H1 (cell line): ENCODE data around the gene TSPAN3. TPM values are rescaled to one million over a fixed set of nuclear protein-coding genes. Genes with fewer than 3 reads are reported as not detected.

ENCODE experiments used
- CTCF ChIA-PET: fragments of 300-600 bp; sonication (Branson Sonifier 250); formaldehyde crosslinking; loops from one replicate; lab custom pipeline; 2021; ENCODE audit not compliant: partially characterized antibody; lab: Charles Lee
- POLR2A ChIA-PET: fragments of 300-600 bp; sonication (Branson Sonifier 250); formaldehyde crosslinking; loops from one replicate; lab custom pipeline; 2021; ENCODE audit warnings: inconsistent platforms; ENCODE audit not compliant: partially characterized antibody; lab: Charles Lee
- DNase-seq, 2 experiments: peaks; one replicate each; pipeline versions ENCODE4 v3.0.0 to v3.0.0-alpha.2; 2010 to 2022; ENCODE audit warnings: low spot score in 2 of 2, low read depth in 1 of 2, mixed read lengths in 1 of 2
- FAIRE-seq: peaks from 2 replicates; lab custom pipeline; 2011; peaks lifted over from hg19 to GRCh38; lab: Jason Lieb, UNC
- H2AFZ ChIP-seq: 2 replicates; pipeline ENCODE4 v1.8.1; 2012; ENCODE audit warnings: low read length, inconsistent platforms
- H2AK5ac ChIP-seq: 2 replicates; pipeline ENCODE4 v1.6.1; 2013; ENCODE audit warnings: low read depth, low read length
- H2BK120ac ChIP-seq: replicated peaks from 2 replicates; pipeline ENCODE3; 2013; ENCODE audit warnings: low read depth, low read length, inconsistent platforms
- H2BK12ac ChIP-seq: 2 replicates; pipeline ENCODE4 v1.6.1; 2013; ENCODE audit warnings: low read depth, low read length
- H2BK15ac ChIP-seq: 2 replicates; pipeline ENCODE4 v1.6.1; 2013; ENCODE audit warnings: low read length
- H2BK20ac ChIP-seq: 2 replicates; pipeline ENCODE4 v1.6.1; 2013; ENCODE audit warnings: low read length
- H2BK5ac ChIP-seq: 2 replicates; pipeline ENCODE4 v1.6.1; 2013; ENCODE audit warnings: low read depth, low read length
- H3K14ac ChIP-seq: 2 replicates; pipeline ENCODE4 v1.6.1; 2013; ENCODE audit warnings: inconsistent platforms; ENCODE audit not compliant: insufficient read length
- H3K18ac ChIP-seq: 2 replicates; pipeline ENCODE4 v1.6.1; 2013; ENCODE audit warnings: low read length; ENCODE audit errors: extremely low read depth
- H3K23ac ChIP-seq: 2 replicates; pipeline ENCODE4 v1.6.1; 2013; ENCODE audit warnings: inconsistent platforms; ENCODE audit not compliant: insufficient read length
- H3K23me2 ChIP-seq: 2 replicates; pipeline ENCODE4 v1.6.1; 2013; ENCODE audit warnings: low read depth, low read length
- H3K27ac ChIP-seq: 2 replicates; pipeline ENCODE4 v1.6.1; 2011; ENCODE audit warnings: low read depth, low read length, inconsistent platforms
- H3K27me3 ChIP-seq, 4 experiments: replicated peaks in 1 of 4; 1 replicate in 1 of 4; 2 replicates in 3 of 4; pipeline versions ENCODE4 v1.6.1 to v1.8.1; 2011 to 2013; ENCODE audit warnings: low read length in 3 of 4, mild to moderate bottlenecking in 3 of 4, inconsistent platforms in 2 of 4, mixed read lengths in 2 of 4, moderate library complexity in 1 of 4; ENCODE audit not compliant: control insufficient read depth in 3 of 4, insufficient read depth in 3 of 4; ENCODE audit errors: extremely low read depth in 1 of 4
- H3K36me3 ChIP-seq, 4 experiments: 2 replicates each; pipeline versions ENCODE4 v1.6.1 to v1.8.1; 2011 to 2013; ENCODE audit warnings: mild to moderate bottlenecking in 4 of 4, low read length in 3 of 4, moderate library complexity in 2 of 4, control low read depth in 1 of 4, inconsistent platforms in 1 of 4; ENCODE audit not compliant: insufficient read depth in 4 of 4, control insufficient read depth in 2 of 4
- H3K4ac ChIP-seq: replicated peaks from 2 replicates; pipeline ENCODE3; 2013; ENCODE audit warnings: low read length, low read depth, mixed read lengths, inconsistent platforms; ENCODE audit not compliant: insufficient read length
- H3K4me1 ChIP-seq, 4 experiments: replicated peaks in 1 of 4; 1 replicate in 1 of 4; 2 replicates in 3 of 4; pipeline versions ENCODE4 v1.6.1 to v1.8.1; 2011 to 2013; ENCODE audit warnings: low read length in 3 of 4, inconsistent platforms in 2 of 4, mixed read lengths in 1 of 4; ENCODE audit not compliant: insufficient read depth in 4 of 4, control insufficient read depth in 3 of 4
- H3K4me2 ChIP-seq, 2 experiments: 2 replicates each; pipeline versions ENCODE4 v1.6.1 to v1.8.1; 2011 to 2013; ENCODE audit warnings: low read depth in 2 of 2, low read length in 2 of 2, control low read depth in 1 of 2, inconsistent platforms in 1 of 2, mild to moderate bottlenecking in 1 of 2; ENCODE audit not compliant: insufficient read depth in 1 of 2
- H3K4me3 ChIP-seq, 4 experiments: fragments of 200-600, 300-600 bp in 1 of 4; sonication (generic), shearing (Covaris generic), sonication (Bioruptor Twin) in 1 of 4; 2 replicates each; pipeline versions ENCODE4 v1.5.1 to v1.8.1; 2011 to 2016; ENCODE audit warnings: low read length in 4 of 4, low read depth in 3 of 4, control low read depth in 2 of 4, inconsistent platforms in 2 of 4, mild to moderate bottlenecking in 2 of 4, mixed read lengths in 1 of 4, moderate library complexity in 1 of 4; ENCODE audit not compliant: insufficient read depth in 2 of 4; ENCODE audit errors: extremely low read depth in 1 of 4
- H3K56ac ChIP-seq: replicated peaks from 2 replicates; pipeline ENCODE3; 2013; ENCODE audit warnings: low read depth, mild to moderate bottlenecking, mixed read lengths, low read length, inconsistent platforms; ENCODE audit not compliant: insufficient read length
- H3K79me1 ChIP-seq: 2 replicates; pipeline ENCODE4 v1.6.1; 2013; ENCODE audit warnings: low read depth, low read length, control low read depth
- H3K79me2 ChIP-seq, 2 experiments: 2 replicates each; pipeline versions ENCODE4 v1.6.1 to v1.8.1; 2012 to 2013; ENCODE audit warnings: low read length in 2 of 2, mild to moderate bottlenecking in 2 of 2, inconsistent platforms in 1 of 2; ENCODE audit not compliant: insufficient read depth in 2 of 2, control insufficient read depth in 1 of 2
- H3K9ac ChIP-seq, 4 experiments: replicated peaks in 1 of 4; 1 replicate in 1 of 4; 2 replicates in 3 of 4; pipeline versions ENCODE4 v1.6.1 to v1.8.1; 2011 to 2013; ENCODE audit warnings: low read depth in 3 of 4, low read length in 3 of 4, control low read depth in 2 of 4, mild to moderate bottlenecking in 2 of 4, moderate library complexity in 2 of 4, inconsistent platforms in 1 of 4; ENCODE audit errors: extremely low read depth in 1 of 4
- H3K9me3 ChIP-seq, 2 experiments: 2 replicates each; pipeline versions ENCODE4 v1.6.1 to v1.8.1; 2012 to 2013; ENCODE audit warnings: mild to moderate bottlenecking in 2 of 2, moderate library complexity in 2 of 2, control low read depth in 1 of 2, inconsistent platforms in 1 of 2, low read depth in 1 of 2, low read length in 1 of 2, mixed read lengths in 1 of 2; ENCODE audit not compliant: insufficient read depth in 2 of 2
- H4K20me1 ChIP-seq, 2 experiments: replicated peaks in 1 of 2; 2 replicates each; pipeline versions ENCODE3 to v1.8.1; 2011 to 2013; ENCODE audit warnings: inconsistent platforms in 2 of 2, low read length in 2 of 2, mild to moderate bottlenecking in 1 of 2; ENCODE audit not compliant: insufficient read depth in 2 of 2, control insufficient read depth in 1 of 2
- H4K5ac ChIP-seq: 2 replicates; pipeline ENCODE4 v1.6.1; 2013; ENCODE audit warnings: low read length, low read depth, mixed read lengths, inconsistent platforms; ENCODE audit not compliant: insufficient read length
- H4K8ac ChIP-seq: 2 replicates; pipeline ENCODE4 v1.8.0; 2013; ENCODE audit warnings: mild to moderate bottlenecking, moderate library complexity, low read length, inconsistent platforms; ENCODE audit not compliant: insufficient read depth; ENCODE audit errors: extremely low read depth
- H4K91ac ChIP-seq: replicated peaks from 2 replicates; pipeline ENCODE3; 2013; ENCODE audit warnings: low read length, mixed read lengths, inconsistent platforms; ENCODE audit not compliant: insufficient read length
- BACH1 ChIP-seq: IDR thresholded peaks from 2 replicates; pipeline ENCODE4 v1.6.1; 2012; ENCODE audit warnings: low read length, improper control_type of control experiment
- CEBPB ChIP-seq: IDR thresholded peaks from 2 replicates; pipeline ENCODE4 v1.6.1; 2012; ENCODE audit warnings: low read depth, low read length
- CTBP2 ChIP-seq: IDR thresholded peaks from 2 replicates; pipeline ENCODE4 v1.7.0; 2011; ENCODE audit warnings: borderline replicate concordance, mild to moderate bottlenecking, moderate library complexity, mixed read lengths, low read length; ENCODE audit not compliant: insufficient read depth, insufficient read length
- EGR1 ChIP-seq: IDR thresholded peaks from 2 replicates; pipeline ENCODE4 v1.6.1; 2011; ENCODE audit warnings: low read depth, low read length, borderline replicate concordance
- GABPA ChIP-seq: IDR thresholded peaks from 2 replicates; pipeline ENCODE4 v1.6.1; 2011; ENCODE audit warnings: mild to moderate bottlenecking, low read length, moderate library complexity, borderline replicate concordance; ENCODE audit not compliant: insufficient read depth
- GTF2F1 ChIP-seq: IDR thresholded peaks from 2 replicates; pipeline ENCODE4 v1.6.1; 2012; ENCODE audit warnings: low read depth, low read length, improper control_type of control experiment, borderline replicate concordance
- HDAC2 ChIP-seq, 2 experiments: fragments of 300-600 bp in 1 of 2; sonication (generic) in 1 of 2; IDR thresholded peaks; 2 replicates each; pipeline ENCODE4 v1.6.1; 2011 to 2012; ENCODE audit warnings: low read depth in 2 of 2, low read length in 2 of 2, mild to moderate bottlenecking in 2 of 2, moderate library complexity in 2 of 2, borderline replicate concordance in 1 of 2, inconsistent platforms in 1 of 2
- KDM4A ChIP-seq: IDR thresholded peaks from one replicate; pipeline ENCODE4 v1.7.1; 2012; ENCODE audit warnings: low read depth, mild to moderate bottlenecking, moderate library complexity, low read length, inconsistent platforms; ENCODE audit not compliant: severe bottlenecking
- RNF2 ChIP-seq: fragments of 200-900, 300-1000 bp; sonication (generic); IDR thresholded peaks from 2 replicates; pipeline ENCODE4 v1.7.1; 2016; ENCODE audit warnings: borderline replicate concordance, low read depth, mild to moderate bottlenecking, antibody characterized with exemption, low read length; ENCODE audit not compliant: poor library complexity, severe bottlenecking; ENCODE audit errors: missing control alignments
- SIRT6 ChIP-seq: IDR thresholded peaks from one replicate; pipeline ENCODE4 v1.7.1; 2012; ENCODE audit warnings: low read length, inconsistent platforms
- SP2 ChIP-seq: IDR thresholded peaks from 2 replicates; pipeline ENCODE4 v1.6.1; 2012; ENCODE audit warnings: mild to moderate bottlenecking, low read length, inconsistent platforms
- TEAD4 ChIP-seq: IDR thresholded peaks from 2 replicates; pipeline ENCODE4 v1.6.1; 2012; ENCODE audit warnings: low read depth, low read length, inconsistent platforms, mixed read lengths
- WGBS, 2 experiments: shearing (Covaris generic) in 1 of 2; methylation state at CpG; one replicate each; pipeline versions ENCODE4 v1.1.6 to v1.1.7; 2013 to 2015; ENCODE audit warnings: low lambda C conversion rate in 2 of 2, mixed read lengths in 2 of 2, inconsistent platforms in 1 of 2, low coverage in 1 of 2, missing lambda C conversion rate in 1 of 2; ENCODE audit not compliant: insufficient replicate concordance in 2 of 2, insufficient coverage in 1 of 2, insufficient read length in 1 of 2; ENCODE audit errors: extremely low coverage in 1 of 2, missing lambda C conversion rate in 1 of 2; 5-methylcytosine and 5-hydroxymethylcytosine counted together
- polyA plus RNA-seq, 7 experiments: library from polyadenylated mRNA; depleted of rRNA in 3 of 7; stranded (reverse) in 5 of 7; unstranded in 2 of 7; fragments of >200 nt in 5 of 7; fragments of 200-250 nt in 2 of 7; gene quantifications; 1 replicate in 5 of 7; 2 replicates in 1 of 7; 4 replicates in 1 of 7; pipeline versions ENCODE4 v1.2.1 to v1.2.3, GENCODE V29; 2011 to 2013; ENCODE audit warnings: missing spikeins in 2 of 7, mixed read lengths in 2 of 7
- total RNA-seq: library from RNA; stranded (reverse); fragmentation: NEBNext Ultra II Directional; extraction: Animal tissue kit (Norgen Biotek cat#: 25700); gene quantifications from 2 replicates; pipeline ENCODE4 v1.2.1, GENCODE V29; 2021

The TSPAN3 gene
- total and polyA plus RNA-seq, 2 of the 8 experiments (the other 6 are each of a cell fraction or from before 2014, with no cell fraction given): 107 to 238 TPM

DNA sequence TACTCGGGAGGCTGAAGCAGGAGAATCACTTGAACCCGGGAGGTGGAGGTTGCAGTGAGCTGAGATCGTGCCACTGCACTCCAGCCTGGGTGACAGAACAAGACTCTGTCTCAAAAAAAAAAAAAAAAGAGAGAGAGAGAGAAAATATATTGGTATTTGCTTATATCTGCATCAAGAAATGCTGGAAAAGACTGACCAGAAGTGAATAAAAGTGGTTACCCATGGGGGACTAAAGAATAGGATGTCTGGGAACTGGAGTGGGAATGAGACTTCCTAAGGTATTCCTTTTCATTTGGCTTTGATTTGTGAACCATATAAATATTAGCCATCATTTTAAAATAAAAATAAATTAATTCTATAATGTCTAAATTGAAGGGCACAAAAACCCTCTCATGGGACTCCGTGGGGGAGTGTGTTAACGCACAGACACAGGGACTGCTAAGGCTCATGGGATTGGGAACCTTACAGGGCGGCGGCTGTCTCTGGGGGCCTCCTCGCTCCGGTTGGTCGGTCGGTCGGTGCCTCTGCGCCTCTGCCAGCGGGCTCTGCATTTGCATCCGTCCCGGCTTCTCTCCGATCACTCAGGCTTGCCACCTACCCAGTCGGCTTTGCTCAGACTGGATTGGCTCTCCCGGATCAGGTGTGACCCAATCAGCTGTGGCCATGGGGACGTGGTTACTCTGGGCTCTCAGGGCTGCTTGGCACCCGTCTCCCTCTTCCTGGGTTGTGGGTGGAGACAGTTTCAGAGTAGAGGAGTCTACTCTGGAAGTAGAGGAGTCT, 12.7 kb upstream of the TSPAN3 start:
- FAIRE-seq (peak; percentile 52), DNase-seq (peak; percentile 66 to 81)
- Histone ChIP-seq H3K27ac (no peak overlapping the region), H3K23ac (no peak overlapping the region), H3K4me2 (peak overlapping the region; percentile 9 to 47), H3K79me1 (no peaks in the 10 kb centered on the region), H3K9ac (no peak overlapping the region), H4K8ac (no peak overlapping the region), H3K4me1 (peaks cover 0 to 5% (median under 1%) of the 10 kb centered on the region in 4 experiments; a peak in 4 of 7 replicates), H4K20me1 (no peaks in the 10 kb centered on the region), H3K56ac (no peak overlapping the region), H2BK20ac (no peak overlapping the region), H3K27me3 (peaks cover 0 to 4% (median 1%) of the 10 kb centered on the region in 4 experiments; a peak in 2 of 7 replicates), H2BK12ac (no peak overlapping the region), H4K91ac (no peak overlapping the region), H3K79me2 (no peaks in the 10 kb centered on the region), H3K23me2 (no peaks in the 10 kb centered on the region), H3K4ac (no peak overlapping the region), H3K18ac (0 out of 2 replicates have a peak overlapping the region, but pooled peaks have one; percentile 76), H4K5ac (no peak overlapping the region), H3K4me3 (peak overlapping the region in 1 of 4 experiments; percentile 27; a peak in 3 of 8 replicates), H3K14ac (no peak overlapping the region), H3K9me3 (no peaks in the 10 kb centered on the region), H3K36me3 (no peaks in the 10 kb centered on the region), H2BK5ac (no peak overlapping the region), H2AK5ac (no peak overlapping the region), H2AFZ (peak overlapping the region; percentile 91), H2BK15ac (no peak overlapping the region), H2BK120ac (no peak overlapping the region)
- ChIA-PET CTCF (interaction anchor here (0.7 kb wide), 1 partner anchor 8 kb away, joined by 3 read pairs; no protein-coding TSS in a partner anchor), POLR2A (no interaction called here)
- WGBS, 2 experiments: 2% methylated on average over 18 of the region's 21 CpGs; no CpG with 5 or more reads in 1 of the 2 experiments
- no peak for TF ChIP-seq GTF2F1
- no peak for TF ChIP-seq TEAD4
- no peak for TF ChIP-seq CTBP2
- TF ChIP-seq SIRT6: no peak
- no peak for TF ChIP-seq EGR1
- TF ChIP-seq RNF2: no peak
- TF ChIP-seq CEBPB: no peak
- no peak for TF ChIP-seq BACH1
- TF ChIP-seq GABPA: no peak
- no peak for TF ChIP-seq HDAC2 (IDR thresholded peaks at IDR 0.05; ENCODE audit: borderline replicate concordance in 1 of 2, low read depth in 2 of 2, low read length in 2 of 2)
- TF ChIP-seq SP2: no peak
- TF ChIP-seq KDM4A: no peak
